ENCODE results near the gene KIFC3.

- no peak for TF ChIP-seq CTCF (IDR thresholded peaks at IDR 0.05)
- no peak for TF ChIP-seq POLR2A (IDR thresholded peaks at IDR 0.05)
These were observed 11.2 kb upstream of the KIFC3 start for GRCh38 chr16:57813466-57813865.

Data from uterus (tissue), 2 donors.